Panc1 (cell line): Measurements from ENCODE around the gene LDHD. TPM values are rescaled to one million over a fixed set of nuclear protein-coding genes. Genes with fewer than 3 reads are reported as not detected.
"Not testable (repeated sequence)": the region's sequence is repeated elsewhere in the genome, so short reads cannot be mapped to it uniquely, and the experiment has no call there.

Experiments
- ATAC-seq: fragments of 200-7000 bp; cut with Tn5 transposase; 2 replicates; pipeline ENCODE4 v1.9.1; 2020; ENCODE audit warnings: mild to moderate bottlenecking, moderate library complexity
- BruUV-seq: library from RNA; stranded (reverse); fragments of 400-500 nt; replicated peaks from 2 replicates; lab custom pipeline; 2021; lab: Mats Ljungman, UMichigan
- CTCF ChIA-PET: fragments of 300-600 bp; sonication (Branson Sonifier 250); formaldehyde crosslinking; loops from one replicate; lab custom pipeline; 2022; ENCODE audit warnings: antibody characterized with exemption; lab: Charles Lee
- POLR2A ChIA-PET: fragments of 300-600 bp; sonication (Branson Sonifier 250); formaldehyde crosslinking; loops from one replicate; lab custom pipeline; 2022; ENCODE audit warnings: antibody characterized with exemption; lab: Charles Lee
- DNase-seq: peaks from one replicate; pipeline ENCODE4 v3.0.0-alpha.2; 2010; ENCODE audit warnings: low read depth, low spot score
- H3K27ac ChIP-seq: 2 replicates; pipeline ENCODE4 v1.5.1; 2011; ENCODE audit warnings: mild to moderate bottlenecking, low read length, inconsistent platforms
- H3K27me3 ChIP-seq: fragments of 200-500 bp; sonication (Bioruptor generic); 2 replicates; pipeline ENCODE4 v1.6.0; 2014; ENCODE audit warnings: low read length, inconsistent platforms; ENCODE audit not compliant: control insufficient read depth, insufficient read depth
- H3K36me3 ChIP-seq: fragments of 200-500 bp; sonication (Bioruptor generic); 2 replicates; pipeline ENCODE4 v1.5.1; 2014; ENCODE audit warnings: inconsistent platforms, mild to moderate bottlenecking, low read length, moderate library complexity; ENCODE audit not compliant: control insufficient read depth, insufficient read depth
- H3K4me1 ChIP-seq: 2 replicates; pipeline ENCODE4 v1.5.1; 2011; ENCODE audit warnings: inconsistent platforms, mild to moderate bottlenecking, low read length, moderate library complexity; ENCODE audit not compliant: control insufficient read depth, insufficient read depth
- H3K4me3 ChIP-seq, 2 experiments: 2 replicates each; pipeline ENCODE4 v1.5.1; 2011 to 2012; ENCODE audit warnings: low read depth in 2 of 2, low read length in 2 of 2, mild to moderate bottlenecking in 2 of 2, inconsistent platforms in 1 of 2, moderate library complexity in 1 of 2
- H3K9me3 ChIP-seq: fragments of 200-500 bp; sonication (Bioruptor generic); 2 replicates; pipeline ENCODE4 v1.5.1; 2014; ENCODE audit warnings: low read depth, mild to moderate bottlenecking, inconsistent platforms, low read length, moderate library complexity; ENCODE audit not compliant: control insufficient read depth, insufficient read depth
- CTCF ChIP-seq: fragments of 450-650 bp; IDR thresholded peaks from 2 replicates; pipeline ENCODE4 v1.5.1; 2017; ENCODE audit warnings: mild to moderate bottlenecking
- POLR2AphosphoS5 ChIP-seq: IDR thresholded peaks from 2 replicates; pipeline ENCODE4 v1.6.1; 2012; ENCODE audit warnings: mild to moderate bottlenecking, low read depth, low read length, moderate library complexity
- REST ChIP-seq, 2 experiments: IDR thresholded peaks; 2 replicates each; pipeline ENCODE4 v1.6.1; 2011 to 2012; ENCODE audit warnings: low read depth in 2 of 2, control low read depth in 1 of 2, low read length in 1 of 2, mild to moderate bottlenecking in 1 of 2, moderate library complexity in 1 of 2; ENCODE audit not compliant: insufficient read depth in 1 of 2
- SIN3A ChIP-seq: IDR thresholded peaks from 2 replicates; pipeline ENCODE4 v1.6.1; 2012; ENCODE audit warnings: low read depth, mild to moderate bottlenecking, low read length, moderate library complexity, borderline replicate concordance; ENCODE audit not compliant: insufficient read depth
- TCF7L2 ChIP-seq: IDR thresholded peaks from 2 replicates; pipeline ENCODE4 v1.6.1; 2011; ENCODE audit warnings: mild to moderate bottlenecking, low read depth, low read length, inconsistent platforms
- in situ Hi-C: cut with HindIII; loops from 2 replicates; pipeline ENCODE4 v1.10.0; 2016; ENCODE audit warnings: low sequenced_read_pairs, low pct_unique_long_range_greater_than_20kb
- intact Hi-C: fragments of 100-400 bp; cut with micrococcal nuclease; formaldehyde crosslinking; loops from one replicate; pipeline ENCODE4 v1.10.0; 2022; ENCODE audit not compliant: unreplicated experiment
- total RNA-seq: library from RNA; stranded (reverse); gene quantifications from one replicate; pipeline ENCODE4 v1.2.1, GENCODE V29; 2021; ENCODE audit not compliant: unreplicated experiment

Gene LDHD
- total RNA-seq, 1 experiment from 2014 or later = 3.1 TPM

DNA sequence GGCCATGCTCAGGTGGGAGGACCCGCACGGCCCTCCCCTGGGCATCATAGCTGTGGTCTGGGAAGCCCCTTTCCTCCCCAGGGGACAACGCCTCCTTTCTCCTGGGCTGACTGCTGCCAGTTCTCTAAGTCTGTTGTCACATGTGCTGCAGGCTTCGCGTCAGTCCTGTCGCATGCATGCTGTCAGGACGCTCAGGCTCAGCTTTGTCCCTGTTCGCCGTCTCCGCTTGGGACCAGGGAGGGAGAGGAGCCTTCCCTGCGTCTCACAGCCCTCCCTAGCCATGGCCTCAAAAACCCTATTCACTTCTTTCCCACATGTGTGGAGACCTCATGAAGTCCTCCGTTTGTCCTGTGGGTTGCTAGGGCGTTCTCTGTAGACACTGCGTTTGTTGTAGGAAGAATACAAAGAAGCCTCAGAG, 21.4 kb downstream of the LDHD start:
- Histone ChIP-seq H3K27me3 (no peaks in the 10 kb centered on the region), H3K27ac (no peak overlapping the region), H3K4me1 (peaks cover 18% of the 10 kb centered on the region), H3K9me3 (no peaks in the 10 kb centered on the region), H3K4me3 (no peak overlapping the region), H3K36me3 (no peaks in the 10 kb centered on the region)
- BruUV-seq = no TSS peak
- ChIA-PET CTCF (no interaction called here), POLR2A (no interaction called here)
- intact Hi-C loops (no loop called here), in situ Hi-C loops (no loop called here)
- TF ChIP-seq POLR2AphosphoS5 (no peak), CTCF (no peak), REST (IDR thresholded peaks at IDR 0.05; ENCODE audit: insufficient read depth in 1 of 2, low read depth in 2 of 2, low read length in 1 of 2) (no peak), TCF7L2 (no peak), SIN3A (no peak)
- DNase-seq (no peak), ATAC-seq (no peak)

- no peak for TF ChIP-seq POLR2AphosphoS5
- intact Hi-C loops (no loop called here), in situ Hi-C loops (no loop called here)
- BruUV-seq = no TSS peak
- H3K9me3 ChIP-seq = no peaks in the 10 kb centered on the region
- H3K4me3 ChIP-seq = no peak overlapping the region
- ATAC-seq (no peak), DNase-seq (no peak)
- H3K4me1 ChIP-seq = peaks cover 17% of the 10 kb centered on the region
- CTCF ChIA-PET = no interaction called here
- POLR2A ChIA-PET = no interaction called here
- H3K36me3 ChIP-seq = no peaks in the 10 kb centered on the region
- H3K27ac ChIP-seq = no peak overlapping the region
- no peaks in the 10 kb centered on the region for H3K27me3 ChIP-seq
These were observed 22.7 kb downstream of the LDHD start for GRCh38 chr16:75093598-75094540.

DNA sequence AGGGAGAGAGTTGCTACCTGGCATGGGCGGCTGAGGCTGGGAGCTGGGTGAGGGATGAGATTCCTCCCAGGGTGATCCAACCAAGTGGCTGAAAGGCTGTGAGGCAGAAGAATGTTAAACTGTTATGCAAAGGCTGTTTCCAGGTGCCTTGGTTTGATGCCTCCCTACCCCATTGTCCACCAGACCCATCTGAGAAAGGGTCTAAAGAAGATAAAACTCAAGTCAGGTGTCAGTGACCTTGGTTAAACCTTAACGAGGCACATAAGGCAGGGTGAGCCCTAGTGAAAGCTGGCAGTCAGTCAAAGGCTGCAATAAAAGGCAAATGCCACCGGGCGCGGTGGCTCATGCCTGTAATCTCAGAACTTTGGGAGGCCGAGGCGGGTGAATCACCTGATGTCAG, 23.8 kb downstream of the LDHD start:
- Histone ChIP-seq H3K9me3 (no peaks in the 10 kb centered on the region), H3K36me3 (no peaks in the 10 kb centered on the region), H3K27me3 (no peaks in the 10 kb centered on the region), H3K4me3 (no peak overlapping the region), H3K4me1 (peaks cover 18% of the 10 kb centered on the region), H3K27ac (no peak overlapping the region)
- DNase-seq (no peak), ATAC-seq (no peak)
- TF ChIP-seq SIN3A (no peak), TCF7L2 (no peak), REST (IDR thresholded peaks at IDR 0.05; ENCODE audit: insufficient read depth in 1 of 2, low read depth in 2 of 2, low read length in 1 of 2) (no peak)
- BruUV-seq = no TSS peak
- in situ Hi-C loops (no loop called here), intact Hi-C loops (no loop called here)
- ChIA-PET POLR2A (no interaction called here), CTCF (no interaction called here)

DNA sequence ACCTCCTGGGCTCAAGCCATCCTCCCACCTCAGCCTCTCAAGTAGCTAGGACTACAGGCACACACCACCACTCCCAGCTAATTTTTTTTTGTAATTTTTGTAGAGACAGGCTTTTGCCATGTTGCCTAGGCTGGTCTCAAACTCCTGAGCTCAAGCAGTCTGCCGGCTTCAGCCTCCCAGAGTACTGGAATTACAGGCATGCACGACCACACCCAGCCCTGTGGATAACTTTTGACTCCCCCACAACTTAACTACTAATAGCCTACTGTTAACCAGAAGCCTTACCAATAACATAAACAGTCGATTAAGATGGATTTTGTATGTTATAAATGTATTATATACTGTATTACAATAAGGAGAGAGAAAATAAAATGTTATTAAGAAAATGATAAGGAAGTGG, 25.0 kb downstream of the LDHD start:
- H3K4me1 ChIP-seq = peaks cover 28% of the 10 kb centered on the region
- DNase-seq, POLR2A ChIA-PET, intact Hi-C loops, H3K27ac ChIP-seq, in situ Hi-C loops, H3K4me3 ChIP-seq, H3K9me3 ChIP-seq, H3K27me3 ChIP-seq, ATAC-seq, BruUV-seq, H3K36me3 ChIP-seq: not testable (repeated sequence)
- CTCF ChIA-PET = interaction anchor here (0.6 kb wide), 1 partner anchor 50 kb away, joined by 5 read pairs; no protein-coding TSS in a partner anchor
